GM12801 (cell line): ENCODE results near the gene SIK2.

Source experiments
- TF ChIP-seq, protein P1 (sequence below): IDR thresholded peaks from one replicate; pipeline ENCODE4 v1.5.1; 2011; ENCODE audit warnings: control low read depth; ENCODE audit not compliant: insufficient read length; ENCODE audit errors: extremely low read depth

The SIK2 gene

DNA sequence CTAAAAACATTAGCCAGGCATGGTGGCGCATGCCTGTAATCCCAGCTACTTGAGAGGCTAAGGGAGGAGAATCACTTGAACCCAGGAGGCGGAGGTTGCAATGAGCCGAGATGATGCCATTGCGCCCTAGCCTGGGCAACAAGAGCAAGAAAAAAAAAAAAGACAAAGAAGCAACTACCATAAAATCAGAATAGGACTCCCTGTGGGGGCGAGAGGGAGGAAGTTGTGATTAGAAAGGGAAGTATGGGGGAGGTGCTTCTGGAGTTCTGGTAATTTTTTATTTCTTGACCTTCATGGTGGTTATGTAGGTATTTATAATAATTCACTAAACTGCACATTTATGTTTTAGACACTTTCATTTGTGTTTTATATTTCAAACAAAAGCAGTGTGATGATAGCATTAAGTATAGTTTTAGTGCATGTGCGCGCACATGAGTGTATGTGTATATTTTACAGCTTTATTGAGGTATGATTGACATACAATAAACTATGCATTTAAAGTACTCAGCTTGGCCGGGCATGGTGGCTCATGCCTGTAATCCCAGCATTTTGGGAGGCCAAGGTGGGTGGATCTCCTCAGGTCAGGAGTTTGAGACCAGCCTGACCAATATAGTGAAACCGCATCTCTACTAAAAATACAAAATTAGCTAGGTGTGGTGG is 43.5 kb downstream of the SIK2 start:
- TF ChIP-seq, protein P1, sequence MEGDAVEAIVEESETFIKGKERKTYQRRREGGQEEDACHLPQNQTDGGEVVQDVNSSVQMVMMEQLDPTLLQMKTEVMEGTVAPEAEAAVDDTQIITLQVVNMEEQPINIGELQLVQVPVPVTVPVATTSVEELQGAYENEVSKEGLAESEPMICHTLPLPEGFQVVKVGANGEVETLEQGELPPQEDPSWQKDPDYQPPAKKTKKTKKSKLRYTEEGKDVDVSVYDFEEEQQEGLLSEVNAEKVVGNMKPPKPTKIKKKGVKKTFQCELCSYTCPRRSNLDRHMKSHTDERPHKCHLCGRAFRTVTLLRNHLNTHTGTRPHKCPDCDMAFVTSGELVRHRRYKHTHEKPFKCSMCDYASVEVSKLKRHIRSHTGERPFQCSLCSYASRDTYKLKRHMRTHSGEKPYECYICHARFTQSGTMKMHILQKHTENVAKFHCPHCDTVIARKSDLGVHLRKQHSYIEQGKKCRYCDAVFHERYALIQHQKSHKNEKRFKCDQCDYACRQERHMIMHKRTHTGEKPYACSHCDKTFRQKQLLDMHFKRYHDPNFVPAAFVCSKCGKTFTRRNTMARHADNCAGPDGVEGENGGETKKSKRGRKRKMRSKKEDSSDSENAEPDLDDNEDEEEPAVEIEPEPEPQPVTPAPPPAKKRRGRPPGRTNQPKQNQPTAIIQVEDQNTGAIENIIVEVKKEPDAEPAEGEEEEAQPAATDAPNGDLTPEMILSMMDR = no peak

DNA sequence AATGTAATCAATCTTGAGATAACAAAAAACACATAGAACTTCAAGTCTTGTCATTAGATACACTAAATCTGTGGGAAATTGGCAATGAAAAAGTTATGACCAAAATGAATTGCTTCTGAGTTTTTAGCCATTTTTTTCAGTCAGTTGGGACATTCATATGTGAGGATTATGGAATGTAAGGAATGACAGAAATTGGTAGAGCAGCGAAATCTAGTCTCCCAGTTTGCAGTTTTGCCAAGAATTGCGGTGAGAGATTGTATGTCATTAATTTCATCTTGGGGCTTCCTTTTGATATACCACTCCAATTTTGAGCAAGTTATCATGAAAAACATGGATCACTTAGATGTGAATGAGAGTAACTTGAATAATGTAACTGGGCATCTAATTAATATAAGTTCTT is 49.9 kb downstream of the SIK2 start:
- TF ChIP-seq, protein P1 = no peak

DNA sequence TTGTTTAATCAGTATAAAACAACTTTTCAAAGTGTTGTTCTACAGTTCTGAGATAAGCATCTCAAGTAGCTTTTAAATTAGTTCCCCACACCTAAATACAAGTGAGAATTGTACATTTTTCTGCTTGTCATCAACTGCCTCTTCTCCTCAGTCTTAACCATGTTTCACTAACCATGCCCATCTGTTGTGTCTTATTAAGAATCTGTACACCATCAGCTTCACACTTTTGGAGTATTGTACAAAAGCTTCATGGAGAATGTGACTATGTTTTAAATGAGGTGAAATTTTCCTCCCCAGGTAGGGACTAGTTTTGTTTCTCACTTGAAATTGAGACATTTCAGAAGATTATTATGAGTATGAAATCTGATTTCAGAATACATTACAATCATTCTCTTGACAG is 52.4 kb downstream of the SIK2 start:
- TF ChIP-seq, protein P1 = no peak

DNA sequence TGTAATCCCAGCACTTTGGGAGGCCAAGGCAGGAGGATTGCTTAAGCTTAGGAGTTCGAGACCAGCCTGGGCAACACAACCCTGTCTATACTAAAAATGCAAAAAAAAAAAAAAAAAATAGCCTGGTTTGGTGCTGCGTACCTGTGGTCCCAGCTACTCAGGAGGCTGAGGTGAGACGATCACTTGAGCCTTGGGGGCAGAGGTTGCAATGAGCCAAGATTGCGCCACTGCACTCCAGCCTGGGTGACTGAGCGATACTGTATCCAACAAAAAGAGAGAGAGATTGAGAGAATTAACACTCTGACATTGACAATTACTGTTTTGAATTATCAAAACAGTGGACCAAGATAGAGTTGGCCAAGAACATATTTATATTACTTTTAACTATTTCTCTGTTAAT is 53.7 kb downstream of the SIK2 start:
- TF ChIP-seq, protein P1 = no peak

DNA sequence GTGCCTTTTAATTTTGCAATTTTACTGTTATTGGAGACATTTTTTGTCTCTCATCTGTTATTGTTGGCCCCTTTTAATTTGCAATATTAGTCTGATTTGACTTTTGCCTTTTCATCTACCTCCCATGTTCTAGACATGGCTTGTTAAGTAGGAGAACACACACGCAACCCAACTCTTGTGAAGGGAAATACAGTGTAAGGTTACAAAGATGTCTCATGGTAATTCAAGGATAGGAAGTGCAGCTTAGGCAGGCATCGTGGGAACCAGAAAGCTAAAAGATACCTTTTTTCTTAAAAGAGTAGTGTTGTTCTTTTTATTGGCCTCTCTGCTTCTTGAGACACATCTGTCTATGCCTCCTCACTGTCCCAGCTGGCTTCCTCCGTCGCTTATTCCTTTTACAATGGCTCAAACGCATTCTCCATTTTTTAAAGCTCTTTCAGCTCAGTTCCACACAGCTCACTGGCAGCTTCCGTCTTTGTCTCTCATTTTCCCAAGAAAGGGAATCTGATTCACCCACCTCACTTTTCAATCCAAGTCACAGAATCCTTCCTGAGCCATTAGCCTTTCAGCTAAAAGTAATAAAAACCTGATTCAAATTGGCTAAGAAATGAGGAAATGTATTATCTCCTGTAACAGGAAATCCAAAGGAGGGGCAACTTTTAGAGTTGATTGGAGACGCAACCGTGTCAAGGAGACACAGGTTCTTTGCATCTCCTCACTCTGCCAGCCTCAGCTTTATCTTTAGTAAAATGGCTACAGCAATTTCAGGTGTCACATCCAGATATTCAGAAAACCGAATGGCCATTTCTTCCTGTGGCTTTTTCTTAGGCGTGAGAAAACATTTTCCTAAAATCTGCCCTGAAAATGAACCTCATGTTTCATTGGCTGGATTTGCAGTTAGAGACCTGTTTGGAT is 57.2 kb downstream of the SIK2 start:
- TF ChIP-seq, protein P1 = no peak

DNA sequence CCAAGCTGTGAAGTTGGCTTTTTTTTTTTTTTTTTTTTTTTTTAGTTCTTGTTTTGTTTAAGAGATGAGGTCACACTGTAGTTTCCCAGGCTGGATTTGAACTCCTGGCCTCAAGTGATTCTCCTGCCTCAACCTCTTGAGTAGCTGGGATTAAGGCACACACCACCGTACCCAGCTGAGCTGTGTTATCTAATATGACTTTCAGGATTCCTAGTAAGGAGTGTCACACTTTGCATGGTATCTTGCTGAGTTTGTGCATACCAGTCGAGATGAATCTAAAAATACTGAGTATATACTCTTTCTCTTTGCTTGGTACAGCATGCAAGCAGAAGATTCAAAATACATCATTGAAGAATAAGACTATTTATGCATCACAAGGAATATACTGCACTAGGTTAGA is 58.6 kb downstream of the SIK2 start:
- TF ChIP-seq, protein P1 = no peak

DNA sequence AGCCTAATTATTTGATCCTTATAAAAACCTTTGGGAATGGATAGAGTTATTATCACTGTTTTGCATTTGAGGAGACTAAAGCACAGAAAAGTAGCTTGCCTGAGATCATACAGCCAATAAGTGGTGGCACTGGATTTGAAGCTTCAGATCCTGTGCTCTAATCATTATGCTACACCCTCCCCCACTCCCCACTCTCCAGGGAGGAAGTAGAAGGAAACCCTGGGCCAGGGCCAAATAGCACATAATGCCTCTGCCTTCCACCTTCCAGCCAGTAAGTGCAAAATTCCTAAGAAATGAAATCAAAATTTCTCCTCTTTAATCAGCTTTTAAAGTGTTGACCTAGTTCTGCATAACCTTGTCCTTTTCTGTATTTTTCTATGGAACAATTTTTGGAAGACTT is 61.6 kb downstream of the SIK2 start:
- TF ChIP-seq, protein P1 = no peak
